Karpas-422 (cell line): Measurements from ENCODE around the gene MSRB3. TPM values are rescaled to one million over a fixed set of nuclear protein-coding genes. Genes with fewer than 3 reads are reported as not detected.

Experiments used
- DNase-seq: peaks from one replicate; pipeline ENCODE4 v3.0.0-alpha.2; 2015
- H2AFZ ChIP-seq: fragments of 200-600 bp; sonication (generic); 2 replicates; pipeline ENCODE4 v1.6.1; 2014; ENCODE audit warnings: antibody characterized with exemption, low read length, mixed read lengths
- H3K27ac ChIP-seq: fragments of 200-600 bp; sonication (generic); 2 replicates; pipeline ENCODE4 v1.5.1; 2014; ENCODE audit warnings: mild to moderate bottlenecking, low read length, moderate library complexity
- H3K27me3 ChIP-seq: fragments of 200-600 bp; sonication (generic); 2 replicates; pipeline ENCODE4 v1.6.1; 2014; ENCODE audit warnings: low read length, mixed read lengths
- H3K36me3 ChIP-seq: fragments of 200-600 bp; sonication (generic); 2 replicates; pipeline ENCODE4 v1.6.1; 2014; ENCODE audit warnings: low read length, mixed read lengths; ENCODE audit not compliant: insufficient read depth
- H3K4me1 ChIP-seq: fragments of 200-600 bp; sonication (generic); 2 replicates; pipeline ENCODE4 v1.6.1; 2014; ENCODE audit warnings: mild to moderate bottlenecking, low read length, mixed read lengths
- H3K4me2 ChIP-seq: fragments of 200-600 bp; sonication (generic); 2 replicates; pipeline ENCODE4 v1.6.1; 2014; ENCODE audit warnings: low read length, low read depth, mild to moderate bottlenecking; ENCODE audit not compliant: poor library complexity, severe bottlenecking
- H3K4me3 ChIP-seq: fragments of 200-600 bp; sonication (generic); 2 replicates; pipeline ENCODE4 v1.5.1; 2014; ENCODE audit warnings: mild to moderate bottlenecking, antibody characterized with exemption, low read length, mixed read lengths
- H3K79me2 ChIP-seq: fragments of 200-600 bp; sonication (generic); 2 replicates; pipeline ENCODE4 v1.6.1; 2014; ENCODE audit warnings: mild to moderate bottlenecking, low read length, mixed read lengths
- H3K9ac ChIP-seq: fragments of 200-600 bp; sonication (generic); 2 replicates; pipeline ENCODE4 v1.6.0; 2014; ENCODE audit warnings: low read length
- H3K9me2 ChIP-seq: fragments of 200-600 bp; sonication (generic), shearing (Covaris generic); replicated peaks from 2 replicates; pipeline ENCODE4 v1.6.0; 2014; ENCODE audit warnings: mild to moderate bottlenecking, low read length, moderate library complexity; ENCODE audit not compliant: insufficient read depth
- H3K9me3 ChIP-seq: fragments of 300-700, 200-600 bp; sonication (generic); 2 replicates; pipeline ENCODE4 v1.6.1; 2014; ENCODE audit warnings: low read length, mixed read lengths
- H4K20me1 ChIP-seq: fragments of 200-600 bp; sonication (generic); 2 replicates; pipeline ENCODE4 v1.6.1; 2014; ENCODE audit warnings: mild to moderate bottlenecking, antibody characterized with exemption, low read length, low read depth; ENCODE audit not compliant: insufficient read depth
- total RNA-seq: library from RNA; depleted of rRNA; stranded (reverse); fragments of >200 nt; shearing (Covaris generic); gene quantifications from 2 replicates; pipeline ENCODE4 v1.2.3, GENCODE V29; 2014; ENCODE audit warnings: low replicate concordance

MSRB3 gene
- total RNA-seq, 1 experiment from 2014 or later = not detected

- no peak for DNase-seq
- Histone ChIP-seq H3K36me3 (no peaks in the 10 kb centered on the region), H3K4me2 (no peak overlapping the region), H3K9ac (no peak overlapping the region), H3K4me1 (no peaks in the 10 kb centered on the region), H4K20me1 (no peaks in the 10 kb centered on the region), H3K27ac (no peak overlapping the region), H3K9me3 (no peaks in the 10 kb centered on the region), H3K27me3 (no peaks in the 10 kb centered on the region), H3K4me3 (no peak overlapping the region), H3K9me2 (no peaks in the 10 kb centered on the region), H2AFZ (no peak overlapping the region), H3K79me2 (no peaks in the 10 kb centered on the region)
Measured at GRCh38 chr12:65355461-65355860, 77.0 kb downstream of the MSRB3 start.

GRCh38 chr12:65362234-65363031 lies 84.0 kb downstream of the MSRB3 start:
- Histone ChIP-seq H3K9me3 (no peaks in the 10 kb centered on the region), H3K27me3 (0 out of 2 replicates have a peak, but pooled peaks cover 2% of the 10 kb centered on the region), H3K9me2 (no peaks in the 10 kb centered on the region), H3K36me3 (no peaks in the 10 kb centered on the region), H4K20me1 (no peaks in the 10 kb centered on the region), H3K27ac (no peak overlapping the region), H3K4me2 (no peak overlapping the region), H2AFZ (no peak overlapping the region), H3K4me3 (no peak overlapping the region), H3K79me2 (no peaks in the 10 kb centered on the region), H3K4me1 (no peaks in the 10 kb centered on the region), H3K9ac (no peak overlapping the region)
- DNase-seq = no peak

DNA sequence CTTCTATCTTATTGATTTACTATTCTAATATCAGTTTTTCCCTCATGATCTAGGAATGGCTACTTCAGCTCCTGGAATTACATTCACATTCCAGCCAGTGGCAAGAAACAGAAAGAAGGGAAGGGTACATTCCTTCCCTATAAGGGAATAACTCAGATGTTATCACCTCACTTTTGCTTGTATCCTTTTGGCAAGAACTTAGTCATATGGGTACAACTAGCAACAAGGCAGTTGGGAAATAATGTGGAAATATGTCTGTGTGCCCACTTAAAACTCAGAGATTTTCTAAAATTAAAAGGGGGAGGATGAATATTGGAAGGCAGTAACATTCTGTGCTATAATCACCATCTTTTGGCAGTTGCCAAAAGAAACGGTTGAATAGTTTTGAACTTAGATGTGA lies 85.6 kb downstream of the MSRB3 start:
- H3K27me3 ChIP-seq = 0 out of 2 replicates have a peak, but pooled peaks cover 2% of the 10 kb centered on the region
- no peaks in the 10 kb centered on the region for H4K20me1 ChIP-seq
- no peaks in the 10 kb centered on the region for H3K9me2 ChIP-seq
- H3K36me3 ChIP-seq = no peaks in the 10 kb centered on the region
- no peak overlapping the region for H2AFZ ChIP-seq
- H3K4me3 ChIP-seq = no peak overlapping the region
- H3K79me2 ChIP-seq = no peaks in the 10 kb centered on the region
- DNase-seq = no peak
- no peak overlapping the region for H3K27ac ChIP-seq
- H3K9ac ChIP-seq = no peak overlapping the region
- no peaks in the 10 kb centered on the region for H3K9me3 ChIP-seq
- no peak overlapping the region for H3K4me2 ChIP-seq
- H3K4me1 ChIP-seq = no peaks in the 10 kb centered on the region

- H3K4me3 ChIP-seq = no peak overlapping the region
- H3K4me1 ChIP-seq = no peaks in the 10 kb centered on the region
- H3K27ac ChIP-seq = no peak overlapping the region
- no peak overlapping the region for H3K4me2 ChIP-seq
- H3K27me3 ChIP-seq = 0 out of 2 replicates have a peak, but pooled peaks cover 2% of the 10 kb centered on the region
- no peaks in the 10 kb centered on the region for H4K20me1 ChIP-seq
- no peak for DNase-seq
- no peaks in the 10 kb centered on the region for H3K79me2 ChIP-seq
- no peaks in the 10 kb centered on the region for H3K36me3 ChIP-seq
- no peaks in the 10 kb centered on the region for H3K9me3 ChIP-seq
- H3K9me2 ChIP-seq = no peaks in the 10 kb centered on the region
- H3K9ac ChIP-seq = no peak overlapping the region
- no peak overlapping the region for H2AFZ ChIP-seq
Measured at GRCh38 chr12:65367396-65367795, 88.9 kb downstream of the MSRB3 start.

DNA sequence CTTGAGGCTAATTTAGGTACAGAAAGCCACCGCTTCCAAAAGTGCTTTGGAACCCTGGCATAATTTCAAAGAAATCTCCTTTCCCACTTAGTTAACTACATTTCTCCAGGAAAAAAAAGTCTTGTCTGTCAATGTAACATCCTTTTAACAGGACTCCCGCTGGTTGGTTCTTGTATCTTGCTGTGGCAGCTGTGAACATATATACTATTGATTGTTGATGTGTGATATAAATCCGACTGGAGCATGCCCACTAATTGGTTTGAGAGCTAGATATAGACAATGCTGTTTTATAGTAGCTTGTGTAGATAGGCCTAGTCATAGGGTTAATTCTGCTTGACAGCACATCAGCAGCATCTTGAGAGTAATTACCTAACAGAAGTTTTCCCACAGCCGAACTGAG lies 89.6 kb downstream of the MSRB3 start:
- Histone ChIP-seq H3K79me2 (no peaks in the 10 kb centered on the region), H3K9ac (no peak overlapping the region), H3K4me2 (no peak overlapping the region), H3K4me3 (no peak overlapping the region), H3K9me2 (no peaks in the 10 kb centered on the region), H3K27me3 (no peaks in the 10 kb centered on the region), H3K27ac (no peak overlapping the region), H3K4me1 (no peaks in the 10 kb centered on the region), H3K9me3 (no peaks in the 10 kb centered on the region), H2AFZ (no peak overlapping the region), H4K20me1 (no peaks in the 10 kb centered on the region), H3K36me3 (no peaks in the 10 kb centered on the region)
- no peak for DNase-seq

DNA sequence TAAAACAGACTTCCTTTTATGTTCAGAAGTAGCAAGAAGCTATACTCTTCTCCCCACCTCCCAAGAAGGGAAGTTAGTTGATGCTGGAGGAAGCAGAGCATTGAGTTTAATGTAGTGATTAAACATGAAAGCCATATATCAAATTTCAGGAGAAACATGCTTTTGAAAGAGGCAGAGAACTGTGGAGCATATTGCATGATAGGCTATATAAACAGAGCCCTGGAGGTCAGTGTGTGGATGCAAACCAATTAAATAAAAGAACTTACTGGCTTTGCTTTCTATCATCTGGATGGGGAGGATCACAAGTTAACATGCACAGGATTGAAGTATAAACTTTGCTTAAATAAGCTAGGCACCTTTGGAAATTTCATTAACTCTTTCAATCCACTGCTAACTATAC lies 94.1 kb downstream of the MSRB3 start:
- H3K9me2 ChIP-seq = no peaks in the 10 kb centered on the region
- no peaks in the 10 kb centered on the region for H4K20me1 ChIP-seq
- H3K79me2 ChIP-seq = no peaks in the 10 kb centered on the region
- H3K4me3 ChIP-seq = no peak overlapping the region
- H3K27ac ChIP-seq = no peak overlapping the region
- H3K36me3 ChIP-seq = no peaks in the 10 kb centered on the region
- H3K27me3 ChIP-seq = no peaks in the 10 kb centered on the region
- H3K9ac ChIP-seq = no peak overlapping the region
- H3K4me1 ChIP-seq = no peaks in the 10 kb centered on the region
- no peaks in the 10 kb centered on the region for H3K9me3 ChIP-seq
- H3K4me2 ChIP-seq = no peak overlapping the region
- DNase-seq = no peak
- no peak overlapping the region for H2AFZ ChIP-seq

DNA sequence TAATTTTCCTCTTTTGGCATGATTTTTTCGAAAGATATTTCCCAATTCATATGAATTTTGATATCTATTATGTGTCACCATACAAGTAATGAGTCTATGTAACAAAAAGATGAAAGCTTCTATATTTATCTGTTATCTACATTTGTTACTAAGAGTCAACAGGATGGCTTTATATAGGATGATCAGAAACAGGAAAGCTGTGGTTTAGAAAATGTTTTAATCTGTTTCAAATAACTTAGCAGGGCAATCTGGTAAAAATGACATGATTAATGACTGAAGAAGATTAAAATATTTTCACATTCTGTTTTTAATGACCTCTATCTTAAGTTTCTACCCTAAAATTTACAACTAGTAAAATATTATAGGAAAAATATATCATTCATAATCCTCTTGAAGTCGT lies 105.8 kb downstream of the MSRB3 start:
- Histone ChIP-seq H4K20me1 (no peaks in the 10 kb centered on the region), H3K9me2 (0 out of 2 replicates have a peak, but pooled peaks cover 3% of the 10 kb centered on the region), H3K79me2 (no peaks in the 10 kb centered on the region), H3K9me3 (no peaks in the 10 kb centered on the region), H3K27me3 (no peaks in the 10 kb centered on the region; the same call in 1 of the 2 replicates), H3K4me3 (no peak overlapping the region), H3K9ac (no peak overlapping the region), H2AFZ (no peak overlapping the region), H3K4me2 (no peak overlapping the region), H3K36me3 (no peaks in the 10 kb centered on the region), H3K27ac (no peak overlapping the region), H3K4me1 (no peaks in the 10 kb centered on the region)
- no peak for DNase-seq

DNA sequence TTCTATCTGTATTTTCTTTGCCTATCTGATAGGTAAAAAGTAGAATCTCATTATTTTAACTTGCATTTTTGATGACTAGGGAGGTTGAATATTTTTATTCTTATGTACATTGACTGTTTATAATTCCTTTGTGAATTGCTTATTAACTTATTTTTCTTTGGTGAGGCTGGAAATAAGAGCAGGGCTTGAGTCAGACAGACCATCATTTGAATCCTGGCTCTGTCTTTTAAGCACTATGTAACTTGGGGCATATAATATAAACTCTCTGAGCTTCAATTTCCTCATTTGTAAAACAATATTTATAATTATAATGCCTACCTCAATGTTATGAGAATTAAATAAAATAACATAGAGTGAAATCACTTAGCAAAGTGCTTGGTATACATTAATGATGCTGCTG lies 108.9 kb downstream of the MSRB3 start:
- Histone ChIP-seq H3K36me3 (no peaks in the 10 kb centered on the region), H3K4me3 (no peak overlapping the region), H3K4me1 (no peaks in the 10 kb centered on the region)

More for the DNA sequence above, 108.9 kb downstream of the MSRB3 start:
- Histone ChIP-seq H4K20me1 (no peaks in the 10 kb centered on the region), H3K27me3 (no peaks in the 10 kb centered on the region; the same call in 1 of the 2 replicates), H3K9ac (no peak overlapping the region), H3K9me3 (no peaks in the 10 kb centered on the region), H2AFZ (no peak overlapping the region), H3K9me2 (no peaks in the 10 kb centered on the region), H3K79me2 (no peaks in the 10 kb centered on the region), H3K27ac (no peak overlapping the region), H3K4me2 (no peak overlapping the region)
- DNase-seq = no peak
